NCI-H2227 (cell line): ENCODE results near the gene SLC22A7.

Source experiments
- DNase-seq: peaks from one replicate; lab custom pipeline; 2025; ENCODE audit not compliant: unreplicated experiment; lab: John Stamatoyannopoulos, UW

The SLC22A7 gene

DNA sequence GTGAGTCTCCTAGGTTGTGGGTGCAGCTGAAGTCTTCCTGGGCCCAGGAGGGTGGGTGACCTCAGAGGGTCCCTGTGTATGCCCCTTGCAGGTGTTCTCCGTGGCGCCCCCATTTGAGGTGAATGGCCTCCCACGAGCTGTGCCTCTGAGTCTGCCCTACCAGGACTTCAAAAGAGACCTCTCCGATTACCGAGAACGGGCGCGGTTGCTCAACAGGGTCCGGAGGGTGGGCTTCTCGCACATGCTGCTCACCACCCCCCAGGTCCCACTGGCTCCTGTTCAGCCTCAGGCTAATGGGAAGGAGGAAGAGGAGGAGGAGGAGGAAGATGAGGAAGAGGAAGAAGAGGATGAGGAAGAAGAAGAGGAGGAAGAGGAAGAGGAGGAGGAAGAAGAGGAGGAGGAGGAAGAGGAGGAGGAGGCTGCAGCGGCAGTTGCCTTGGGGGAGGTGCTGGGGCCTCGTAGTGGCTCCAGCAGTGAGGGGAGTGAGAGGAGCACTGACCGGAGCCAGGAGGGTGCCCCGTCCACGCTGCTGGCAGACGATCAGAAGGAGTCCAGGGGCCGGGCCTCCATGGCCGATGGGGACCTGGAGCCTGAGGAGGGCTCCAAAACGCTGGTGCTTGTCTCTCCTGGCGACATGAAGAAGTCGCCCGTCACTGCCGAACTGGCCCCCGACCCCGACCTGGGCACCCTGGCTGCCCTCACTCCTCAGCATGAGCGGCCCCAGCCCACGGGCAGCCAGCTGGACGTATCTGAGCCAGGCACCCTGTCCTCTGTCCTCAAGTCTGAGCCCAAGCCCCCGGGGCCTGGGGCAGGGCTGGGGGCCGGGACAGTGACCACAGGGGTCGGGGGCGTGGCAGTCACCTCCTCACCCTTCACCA is 15.2 kb upstream of the SLC22A7 start:
- no peak for DNase-seq

DNA sequence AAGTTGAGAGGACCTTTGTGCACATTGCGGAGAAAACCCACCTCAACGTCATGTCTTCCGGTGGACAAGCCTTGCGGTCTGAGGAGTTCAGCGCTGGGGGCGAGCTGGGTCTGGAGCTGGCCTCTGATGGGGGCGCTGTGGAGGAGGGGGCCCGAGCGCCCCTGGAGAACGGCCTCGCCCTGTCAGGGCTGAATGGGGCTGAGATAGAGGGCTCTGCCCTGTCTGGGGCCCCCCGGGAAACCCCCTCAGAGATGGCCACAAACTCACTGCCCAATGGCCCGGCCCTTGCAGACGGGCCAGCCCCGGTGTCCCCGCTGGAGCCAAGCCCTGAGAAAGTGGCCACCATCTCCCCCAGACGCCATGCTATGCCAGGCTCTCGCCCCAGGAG is 14.6 kb upstream of the SLC22A7 start:
- DNase-seq, result no peak

DNA sequence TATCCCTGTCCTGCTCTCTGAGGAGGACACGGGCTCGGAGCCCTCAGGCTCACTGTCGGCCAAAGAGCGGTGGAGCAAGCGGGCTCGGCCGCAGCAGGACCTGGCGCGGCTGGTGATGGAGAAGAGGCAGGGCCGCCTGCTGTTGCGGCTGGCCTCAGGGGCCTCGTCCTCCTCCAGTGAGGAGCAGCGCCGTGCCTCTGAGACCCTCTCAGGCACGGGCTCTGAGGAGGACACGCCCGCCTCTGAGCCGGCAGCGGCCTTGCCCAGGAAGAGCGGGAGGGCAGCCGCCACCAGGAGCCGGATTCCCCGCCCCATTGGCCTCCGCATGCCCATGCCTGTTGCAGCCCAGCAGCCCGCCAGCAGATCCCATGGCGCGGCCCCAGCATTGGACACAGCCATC is 14.2 kb upstream of the SLC22A7 start:
- no peak for DNase-seq

DNA sequence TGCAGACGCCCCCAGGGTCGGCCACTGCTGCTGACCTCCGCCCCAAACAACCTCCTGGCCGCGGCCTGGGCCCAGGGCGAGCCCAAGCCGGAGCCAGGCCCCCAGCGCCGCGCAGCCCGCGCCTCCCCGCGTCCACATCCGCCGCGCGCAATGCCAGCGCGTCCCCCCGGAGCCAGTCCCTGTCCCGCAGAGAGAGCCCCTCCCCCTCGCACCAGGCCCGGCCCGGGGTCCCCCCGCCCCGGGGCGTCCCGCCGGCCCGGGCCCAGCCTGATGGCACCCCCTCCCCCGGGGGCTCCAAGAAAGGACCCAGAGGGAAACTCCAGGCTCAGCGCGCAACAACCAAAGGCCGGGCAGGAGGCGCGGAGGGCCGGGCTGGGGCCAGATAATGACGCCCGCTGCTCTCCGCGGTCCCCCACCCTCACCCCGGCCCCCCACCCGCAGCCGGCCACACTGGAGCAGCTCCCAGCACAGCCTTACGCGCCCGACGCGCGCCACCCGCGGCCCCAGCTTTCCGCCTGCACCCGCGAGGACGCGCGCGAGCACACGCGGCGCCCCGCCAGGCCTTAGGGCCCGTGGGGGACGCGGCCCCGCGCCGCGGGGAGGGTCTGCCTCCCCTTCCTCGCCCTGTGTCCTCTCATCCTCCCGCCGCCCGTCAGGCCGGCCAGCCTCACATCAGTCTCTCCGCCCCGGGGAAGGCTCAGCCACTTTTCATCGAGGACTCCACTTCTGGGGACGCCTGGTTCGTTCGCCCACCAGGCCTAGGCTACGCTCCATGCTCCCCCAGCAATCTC is 12.9 kb upstream of the SLC22A7 start:
- no peak for DNase-seq

DNA sequence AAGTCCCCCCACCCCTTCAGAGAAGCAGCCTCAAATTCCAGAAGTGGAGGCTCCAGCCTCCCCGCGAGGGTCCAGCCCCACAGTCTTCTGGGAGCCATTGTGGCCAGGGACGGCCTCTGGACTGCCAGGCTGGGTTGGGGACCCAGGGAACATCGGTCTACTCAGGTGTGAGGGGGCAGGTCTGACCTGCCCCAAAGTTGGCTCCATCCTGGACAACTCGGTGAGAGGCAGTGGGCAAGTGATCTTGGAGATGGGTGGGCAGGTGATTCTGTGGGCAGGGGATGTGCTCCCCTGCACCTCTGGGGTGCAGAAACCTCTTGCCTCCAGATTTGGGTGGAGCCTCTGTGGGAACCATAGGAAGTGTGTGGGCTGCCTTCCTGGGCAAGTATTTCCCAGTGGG is 12.2 kb upstream of the SLC22A7 start:
- no peak for DNase-seq

DNA sequence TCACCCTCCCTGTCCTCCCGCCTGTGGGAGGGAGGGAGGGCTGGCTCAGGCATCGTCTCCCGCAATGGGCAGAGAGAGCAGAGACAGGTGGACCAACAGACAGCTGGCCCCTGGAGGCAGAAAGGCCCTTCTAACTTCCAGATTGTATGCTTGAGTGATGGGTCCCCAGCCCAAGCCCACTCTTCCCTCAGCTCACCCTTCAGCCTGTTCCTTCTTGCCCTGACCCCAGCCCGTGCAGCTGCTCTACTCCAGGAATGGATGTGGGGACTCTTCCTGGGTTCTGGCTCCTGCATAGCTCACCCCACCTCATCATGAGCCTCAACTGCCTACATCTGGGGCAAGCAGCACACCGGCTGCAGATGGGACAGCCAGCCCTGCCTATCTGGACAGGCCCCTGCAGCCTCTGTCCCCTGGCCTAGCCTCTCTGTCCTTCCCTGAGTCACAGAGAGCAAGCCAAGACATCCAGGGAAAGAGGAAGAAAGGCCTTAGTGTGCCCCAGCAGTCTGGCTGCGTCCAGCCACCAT is 11.5 kb upstream of the SLC22A7 start:
- no peak for DNase-seq

DNA sequence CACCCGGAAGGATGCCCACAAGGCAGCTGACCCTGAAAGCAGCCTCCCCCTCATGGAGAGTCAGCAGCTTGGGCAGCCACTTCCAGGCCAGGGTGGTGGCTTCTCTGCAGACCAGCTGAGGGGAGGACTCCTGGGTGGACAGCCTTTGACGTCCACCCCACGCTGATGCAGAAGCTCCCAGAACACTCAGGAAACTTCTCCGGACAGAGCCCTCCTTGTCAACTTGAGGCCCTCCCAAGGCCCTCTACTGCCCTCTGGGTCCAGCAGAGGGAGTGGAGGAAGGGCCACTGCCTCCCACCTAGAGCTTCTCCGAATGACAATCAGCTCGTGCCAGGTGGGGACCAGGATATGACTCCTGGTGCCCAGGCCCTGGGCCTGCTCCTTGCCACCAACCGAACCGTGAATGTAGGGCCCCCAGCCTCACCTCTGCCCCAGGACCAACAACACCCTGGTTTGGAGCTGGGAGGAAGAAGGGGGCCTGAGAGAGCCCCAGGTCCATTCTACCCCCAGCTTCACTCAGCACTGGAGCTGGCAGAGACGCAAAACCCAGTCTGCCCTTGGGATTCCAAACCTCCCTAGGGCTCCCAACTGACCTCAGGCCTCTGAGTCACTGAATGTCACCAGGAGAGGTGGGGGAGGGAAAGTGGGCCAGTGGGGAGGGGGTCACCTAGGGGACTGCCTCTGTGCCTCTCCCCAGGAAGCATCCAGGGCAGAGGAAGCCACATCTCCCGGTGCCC is 10.9 kb upstream of the SLC22A7 start:
- DNase-seq, result no peak

DNA sequence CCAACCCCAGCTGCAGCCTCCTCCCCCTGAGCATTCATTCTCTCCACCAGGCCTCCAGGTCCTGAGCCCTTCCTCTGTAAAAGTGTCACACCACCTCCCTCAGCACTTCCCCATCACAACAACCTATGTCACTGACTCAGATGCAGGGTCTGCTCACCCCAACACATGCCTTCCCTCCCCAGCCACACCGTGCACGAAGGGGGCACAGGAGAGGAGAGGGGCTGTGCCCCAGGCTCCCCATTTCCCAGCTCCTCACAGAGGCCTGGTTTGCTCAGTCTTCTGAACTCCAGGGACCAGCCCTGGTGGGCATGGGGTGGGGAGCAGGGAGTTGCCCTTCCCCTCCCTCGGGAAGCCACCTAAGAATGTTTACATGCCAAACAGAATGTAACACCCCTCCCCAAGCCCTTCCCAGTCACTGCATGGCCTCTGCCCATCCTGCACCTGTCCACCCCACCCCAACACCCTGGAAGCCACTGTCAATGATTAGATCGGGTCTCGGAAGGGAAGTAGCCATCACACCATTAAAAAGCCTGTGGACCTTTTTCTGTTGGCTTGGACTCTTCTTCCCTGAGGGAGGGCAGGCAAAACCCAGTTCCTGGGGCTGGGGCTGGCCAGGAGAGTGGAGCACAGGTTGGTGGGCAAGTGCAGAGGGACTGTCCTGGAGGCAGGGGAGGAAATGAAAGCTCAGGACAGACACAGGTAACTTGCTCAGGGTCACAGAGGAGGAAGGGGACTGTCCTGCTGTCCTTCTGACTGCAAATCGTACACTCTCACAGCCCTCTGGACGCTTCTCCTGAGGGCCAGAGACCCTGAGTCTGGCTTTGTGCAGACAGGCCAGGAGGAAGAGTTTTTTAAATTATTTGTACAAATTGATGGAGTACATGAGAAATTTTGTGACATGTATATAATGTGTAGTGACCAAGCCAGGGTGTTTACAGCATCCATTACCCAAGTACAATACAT is 10.1 kb upstream of the SLC22A7 start:
- no peak for DNase-seq

DNA sequence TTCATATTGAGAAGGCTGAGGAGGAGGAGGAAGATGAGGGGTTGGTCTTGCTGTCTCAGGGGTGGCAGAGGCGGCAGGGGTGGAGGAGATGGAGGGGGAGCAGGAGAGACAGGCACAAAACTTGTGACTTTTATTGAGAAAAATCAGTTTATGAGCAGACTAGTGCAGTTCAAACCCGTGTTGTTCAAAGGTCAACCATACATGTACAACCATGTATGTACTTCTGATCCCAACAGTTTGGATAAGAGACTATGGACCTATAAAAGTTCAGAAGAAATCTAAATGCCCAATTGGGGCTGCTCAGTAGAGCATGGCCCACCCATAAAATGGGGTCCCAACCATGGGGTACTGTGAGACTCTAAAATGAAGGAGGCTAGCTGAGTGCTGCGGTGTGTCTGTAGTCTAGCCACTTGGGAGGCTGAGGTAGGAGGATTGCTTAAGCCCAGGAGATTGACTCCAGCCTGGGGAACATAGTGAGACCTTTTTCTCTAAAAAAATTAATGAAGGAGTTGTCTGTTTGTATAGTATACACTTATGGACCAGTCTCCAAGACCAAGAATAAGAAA is 7.6 kb upstream of the SLC22A7 start:
- no peak for DNase-seq

DNA sequence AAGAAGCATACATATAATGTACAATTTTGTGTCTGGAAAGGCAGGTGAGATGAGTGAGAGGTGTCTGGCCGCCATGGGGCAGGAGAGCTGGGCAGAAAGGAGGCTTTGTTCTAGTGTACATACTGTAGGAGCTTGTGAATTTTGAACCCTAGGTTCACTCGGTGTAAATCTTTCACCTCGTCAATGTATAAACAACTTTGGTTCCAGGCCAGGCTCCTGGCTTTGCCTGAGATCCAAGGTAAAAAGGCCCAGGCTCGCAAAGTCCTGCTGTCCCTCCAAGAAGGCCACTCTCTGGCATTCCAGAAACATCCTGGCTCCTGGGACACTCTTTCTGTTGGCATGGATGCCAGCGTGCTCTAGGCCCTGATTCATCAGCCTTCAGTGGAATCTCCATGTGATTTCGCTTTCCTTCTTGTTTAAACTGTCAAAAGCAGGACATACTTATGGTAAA is 7.1 kb upstream of the SLC22A7 start:
- DNase-seq, result no peak

DNA sequence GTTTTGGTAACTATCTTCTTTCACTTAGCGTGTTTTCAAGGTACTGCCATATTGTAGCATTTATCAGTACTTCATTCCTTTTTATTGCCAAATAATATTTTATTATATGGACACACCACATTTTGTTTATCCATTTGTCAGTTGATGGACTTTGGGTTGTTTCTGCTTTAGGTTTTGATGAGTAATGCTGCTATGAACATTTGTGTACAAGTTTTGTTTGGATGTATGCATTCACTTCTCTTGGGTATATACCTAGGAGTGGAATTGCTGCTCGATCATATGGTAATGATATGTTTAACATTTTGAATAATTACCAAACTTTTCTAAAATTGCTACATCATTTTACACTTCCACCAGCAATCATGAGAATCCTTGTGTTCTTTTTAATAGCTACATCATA is 6.4 kb upstream of the SLC22A7 start:
- DNase-seq, result no peak

DNA sequence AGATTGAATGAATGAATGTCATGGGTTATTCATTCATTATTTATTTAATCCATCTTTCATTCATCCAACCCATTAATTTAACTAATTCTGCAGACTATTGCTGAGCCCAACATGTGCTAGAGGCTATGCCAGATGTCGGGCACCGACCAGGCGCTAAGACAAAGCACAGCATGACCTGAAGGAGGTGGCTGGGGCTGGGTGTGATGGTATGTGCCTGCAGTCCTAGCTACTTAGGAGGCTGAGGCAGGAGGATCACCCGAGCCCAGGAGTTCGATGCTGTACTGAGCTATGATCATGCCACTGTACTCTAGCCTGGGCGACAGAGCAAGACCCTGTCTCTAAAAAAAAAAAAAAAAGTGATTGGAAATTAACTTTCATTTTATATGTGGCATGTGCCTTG is 5.7 kb upstream of the SLC22A7 start:
- no peak for DNase-seq

DNA sequence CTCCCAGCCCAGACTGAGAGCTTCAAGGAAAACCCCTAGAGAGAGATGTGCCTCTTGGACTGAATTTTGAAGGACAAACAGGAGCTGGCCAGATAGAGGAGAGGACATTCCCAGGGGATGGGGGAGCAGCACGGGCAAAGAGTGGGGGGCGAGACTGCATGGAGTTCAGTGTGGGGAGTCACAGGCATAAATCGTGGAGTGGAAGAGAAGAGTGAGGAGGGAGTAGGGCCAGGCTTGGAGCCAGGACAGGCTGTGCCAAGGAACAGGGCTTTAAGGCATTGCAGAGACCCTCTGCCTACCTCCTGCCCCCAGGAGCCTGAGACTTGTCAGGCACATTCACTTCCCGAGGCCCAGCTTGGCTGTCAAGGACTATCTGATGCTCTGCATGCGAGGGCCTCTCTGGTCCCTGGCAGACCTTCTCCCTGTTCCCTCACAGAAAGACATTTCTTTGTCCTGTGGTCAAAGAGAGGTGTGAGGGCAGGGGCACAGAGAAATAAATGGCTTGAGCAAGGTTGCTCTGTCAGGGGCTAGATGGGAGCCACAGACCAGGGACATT is 5.2 kb upstream of the SLC22A7 start:
- DNase-seq, result no peak

DNA sequence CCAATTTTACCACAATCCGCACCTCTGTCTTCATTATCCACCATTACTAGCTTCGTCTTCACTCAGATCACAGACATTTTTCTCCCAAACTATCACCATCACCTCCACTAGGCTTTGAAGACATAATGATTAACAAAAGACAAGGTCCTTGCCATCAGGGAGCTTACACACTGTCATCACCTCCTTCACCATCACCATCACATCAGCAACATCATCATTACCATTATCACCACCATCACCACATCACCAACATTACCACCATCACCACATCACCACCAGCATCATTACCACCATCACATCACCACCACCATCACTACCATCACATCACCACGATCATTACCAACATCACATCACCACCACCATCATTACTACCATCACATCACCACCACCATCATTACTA is 4.4 kb upstream of the SLC22A7 start:
- no peak for DNase-seq

DNA sequence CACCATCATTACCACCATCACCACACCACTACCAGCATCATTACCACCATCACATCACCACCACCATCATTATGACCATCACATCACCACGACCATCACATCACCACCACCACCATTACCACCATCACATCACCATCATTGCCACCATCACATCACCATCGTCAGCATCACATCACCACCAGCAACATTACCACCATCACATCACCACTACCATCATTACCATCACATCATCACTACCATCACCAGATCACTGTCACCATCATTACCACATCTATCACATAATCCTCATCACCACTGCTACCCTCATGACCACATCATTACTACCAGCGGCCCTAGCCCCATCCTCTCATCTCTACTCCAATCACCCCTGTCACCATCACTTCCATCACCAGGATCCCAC is 3.5 kb upstream of the SLC22A7 start:
- DNase-seq, result no peak

DNA sequence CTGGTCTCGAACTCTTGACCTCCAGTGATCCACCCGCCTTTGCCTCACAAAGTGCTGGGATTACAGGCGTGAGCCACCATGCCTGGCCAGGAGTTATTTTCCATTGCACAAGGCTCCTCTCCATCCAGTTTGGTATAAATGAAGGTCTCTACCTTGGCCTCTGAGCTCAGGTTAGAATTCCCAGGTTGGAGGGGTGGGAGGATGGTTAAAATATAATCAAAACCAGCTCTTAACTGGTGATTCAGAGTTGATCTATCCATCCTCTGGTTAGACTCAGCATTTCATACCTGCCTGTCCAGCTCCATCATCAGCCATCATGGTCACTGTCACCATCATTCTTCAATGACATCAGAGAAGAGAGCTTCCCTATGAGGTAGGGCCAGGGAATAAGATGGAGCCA is 2.6 kb upstream of the SLC22A7 start:
- DNase-seq, result no peak

DNA sequence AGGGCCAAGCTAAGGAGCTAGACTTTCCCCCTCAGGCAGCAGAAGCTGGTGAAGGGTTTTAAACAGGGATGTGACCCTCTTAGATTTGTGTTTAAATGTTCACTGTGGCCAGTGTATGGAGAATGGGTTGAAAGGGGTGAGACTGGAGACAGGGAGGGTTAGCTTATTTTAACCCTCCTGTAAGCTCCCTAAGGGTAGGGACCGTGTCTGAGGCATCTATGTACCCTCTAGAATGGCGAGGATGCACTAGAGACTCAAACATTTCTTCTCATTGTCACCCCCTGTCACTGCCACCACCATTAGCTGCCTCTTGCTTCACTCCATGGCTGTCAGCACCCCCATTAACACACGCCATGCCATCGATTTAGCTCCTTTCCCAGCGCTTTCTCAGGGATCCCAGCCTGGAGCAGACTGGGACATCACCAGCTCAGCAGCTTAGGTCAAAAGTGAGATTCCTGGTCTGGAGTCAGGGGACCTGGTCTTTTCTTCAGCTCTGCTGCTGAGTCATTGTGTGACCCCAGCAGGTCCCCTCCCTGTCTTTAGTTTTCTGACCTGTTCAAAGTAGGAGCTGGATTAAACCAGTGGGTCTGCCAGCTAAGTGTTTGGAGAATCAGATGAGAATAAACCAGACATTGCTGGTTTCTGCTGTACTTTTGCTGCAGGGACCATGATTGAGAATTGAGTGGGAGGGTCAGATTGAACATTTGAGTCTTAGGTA is 1.1 kb upstream of the SLC22A7 start:
- DNase-seq, result no peak

DNA sequence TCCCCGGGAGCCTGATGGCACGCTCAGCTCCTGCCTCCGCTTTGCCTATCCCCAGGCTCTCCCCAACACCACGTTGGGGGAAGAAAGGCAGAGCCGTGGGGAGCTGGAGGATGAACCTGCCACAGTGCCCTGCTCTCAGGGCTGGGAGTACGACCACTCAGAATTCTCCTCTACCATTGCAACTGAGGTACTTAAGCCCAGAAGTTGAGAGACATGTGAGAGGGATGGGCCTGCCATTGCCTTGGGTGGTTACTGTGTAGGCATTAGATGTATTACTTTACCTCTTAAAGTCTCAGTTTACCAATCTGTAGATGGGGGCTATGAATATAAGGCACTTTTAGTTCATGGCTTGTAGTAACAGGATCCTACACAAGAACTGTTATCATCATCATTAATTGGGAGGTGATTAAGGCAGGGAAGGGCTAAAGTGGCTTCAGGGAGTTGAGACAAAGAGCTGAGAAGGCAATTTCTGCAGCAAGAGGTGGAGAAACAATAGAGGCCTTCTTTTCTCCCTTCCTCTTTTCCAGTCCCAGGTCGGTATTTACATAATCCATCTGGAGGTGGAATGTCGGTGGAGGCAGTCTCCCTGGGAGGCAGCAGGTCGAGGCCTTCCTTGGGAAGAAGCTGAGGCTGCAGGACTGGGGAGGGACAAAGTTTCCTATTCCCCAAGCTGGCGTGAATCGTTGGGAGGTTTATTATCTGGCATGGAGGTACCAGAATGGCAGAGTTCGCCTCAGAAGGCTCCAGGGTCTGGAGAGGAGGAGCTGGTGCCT is 691 bp downstream of the SLC22A7 start:
- no peak for DNase-seq
